Inflammatory macrophage treated with lipopolysaccharide for 1 hour (primary cell): ENCODE results near the gene DBNL.
"Not testable (repeated sequence)": the region's sequence is repeated elsewhere in the genome, so short reads cannot be mapped to it uniquely, and the experiment has no call there.

Source experiments
- DNase-seq, 2 donors: peaks; one replicate each; pipeline ENCODE4 v3.0.0-alpha.2; 2020 to 2022

Gene DBNL

DNA sequence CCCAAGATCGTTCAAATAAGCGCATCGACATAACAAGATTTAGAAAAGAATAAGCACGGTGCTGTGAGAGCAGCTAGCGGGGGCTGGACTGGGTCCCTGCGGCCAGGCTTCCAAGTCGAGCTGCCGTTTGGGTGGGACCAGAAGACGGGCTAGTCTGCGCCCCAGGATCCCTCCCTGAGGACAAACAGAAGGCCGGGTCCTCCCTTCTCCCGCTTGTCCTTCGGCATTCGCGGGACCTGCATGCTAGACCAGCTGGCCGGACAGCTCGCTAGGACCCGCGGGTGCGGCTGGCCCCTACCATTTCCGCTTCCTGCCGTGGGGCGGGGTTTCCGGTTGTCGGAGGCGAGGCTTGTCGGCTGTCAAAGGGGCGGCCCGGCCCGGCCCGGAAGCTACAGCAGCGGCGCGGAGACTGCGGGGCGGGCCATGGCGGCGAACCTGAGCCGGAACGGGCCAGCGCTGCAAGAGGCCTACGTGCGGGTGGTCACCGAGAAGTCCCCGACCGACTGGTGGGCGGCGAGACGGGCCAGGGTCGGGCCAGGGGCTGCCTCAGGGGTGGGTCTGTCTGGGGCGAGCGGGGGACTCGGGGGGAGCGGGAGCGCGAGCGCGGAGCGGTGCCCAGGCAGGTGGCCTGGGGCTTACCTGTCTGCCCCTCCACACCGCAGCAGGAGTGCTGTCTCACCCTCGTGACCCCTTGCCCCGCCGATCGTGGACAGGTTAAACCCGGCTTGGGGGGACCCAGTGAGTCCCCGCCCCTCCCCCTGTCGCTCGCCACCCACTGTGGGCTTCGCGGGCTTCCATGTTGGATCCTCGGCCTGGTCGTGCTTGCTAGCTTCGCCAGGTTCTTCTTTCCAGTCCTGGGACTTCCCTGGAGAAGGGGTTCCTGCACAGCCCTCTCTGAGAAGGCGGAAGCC, at the start of gene DBNL:
Gene DBNL (plus strand): TSS at position 388 of the 911 bp plus-strand sequence. CDS start 36 bp downstream, at position 424.
- DNase-seq, result peak; percentile 89 to 95

DNA sequence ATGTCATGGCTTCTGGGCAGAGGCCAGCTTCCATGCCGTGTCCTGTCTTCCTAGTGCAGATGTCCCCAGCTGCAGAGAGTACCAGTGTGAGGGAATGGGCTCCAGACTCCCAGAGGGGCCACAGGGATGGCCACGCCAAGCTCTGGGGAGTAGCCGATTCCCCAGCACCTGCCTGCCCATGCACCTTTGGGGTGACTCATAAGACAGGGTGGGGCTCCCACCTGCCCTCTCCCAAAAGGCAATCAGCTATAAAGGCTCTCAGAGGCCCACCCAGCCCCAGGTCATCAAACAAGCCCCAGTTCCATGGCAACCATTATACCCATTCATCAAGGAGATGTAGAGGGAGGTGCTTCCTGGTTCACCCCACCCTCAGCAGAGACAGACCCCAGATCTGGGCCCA, 47.0 kb upstream of the DBNL start, which contains the start of gene SPDYE1:
Gene SPDYE1 (plus strand): TSS at position 366 of the 400 bp plus-strand sequence. CDS start 2,053 bp downstream, outside the sequence.
- not testable (repeated sequence) for DNase-seq

DNA sequence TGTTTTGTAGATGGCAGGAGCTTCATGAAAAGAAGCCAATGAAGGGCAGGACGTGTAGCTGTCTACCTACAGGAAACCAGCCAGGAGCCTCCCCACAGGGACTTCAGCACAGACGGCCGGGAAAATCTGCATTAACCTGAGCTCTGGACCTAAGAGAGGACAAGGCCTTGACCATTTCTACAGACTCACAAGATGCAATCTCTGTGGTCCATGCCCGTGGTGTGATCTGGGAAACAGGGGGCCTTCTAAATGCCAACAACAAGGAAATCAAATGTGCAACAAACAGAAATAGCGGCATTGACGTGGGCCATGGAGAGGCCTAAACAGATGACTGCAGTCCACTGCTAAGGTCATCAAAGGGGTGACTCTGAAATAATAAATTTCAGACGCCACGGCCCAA, 32.4 kb upstream of the DBNL start:
- not testable (repeated sequence) for DNase-seq

DNA sequence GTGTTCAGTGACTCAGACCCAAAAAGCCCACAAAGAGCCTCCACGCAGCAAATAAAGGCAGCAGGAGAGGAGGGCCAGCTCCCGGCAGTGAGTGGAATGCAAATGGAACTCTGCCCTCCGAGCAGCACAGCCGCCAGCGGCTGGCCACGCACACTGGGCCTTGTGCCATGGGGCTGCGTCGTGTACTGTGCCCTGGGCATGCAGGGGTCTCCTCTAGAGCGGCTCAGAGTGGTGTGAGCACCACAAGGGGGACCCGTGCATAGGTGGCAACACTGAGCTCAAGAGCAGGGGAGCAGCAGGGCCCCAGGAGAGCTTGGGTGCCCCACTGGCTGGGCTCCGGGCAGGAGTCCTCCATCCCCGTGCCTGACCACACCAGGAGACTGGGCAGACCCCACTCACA, 29.4 kb upstream of the DBNL start:
- not testable (repeated sequence) for DNase-seq

DNA sequence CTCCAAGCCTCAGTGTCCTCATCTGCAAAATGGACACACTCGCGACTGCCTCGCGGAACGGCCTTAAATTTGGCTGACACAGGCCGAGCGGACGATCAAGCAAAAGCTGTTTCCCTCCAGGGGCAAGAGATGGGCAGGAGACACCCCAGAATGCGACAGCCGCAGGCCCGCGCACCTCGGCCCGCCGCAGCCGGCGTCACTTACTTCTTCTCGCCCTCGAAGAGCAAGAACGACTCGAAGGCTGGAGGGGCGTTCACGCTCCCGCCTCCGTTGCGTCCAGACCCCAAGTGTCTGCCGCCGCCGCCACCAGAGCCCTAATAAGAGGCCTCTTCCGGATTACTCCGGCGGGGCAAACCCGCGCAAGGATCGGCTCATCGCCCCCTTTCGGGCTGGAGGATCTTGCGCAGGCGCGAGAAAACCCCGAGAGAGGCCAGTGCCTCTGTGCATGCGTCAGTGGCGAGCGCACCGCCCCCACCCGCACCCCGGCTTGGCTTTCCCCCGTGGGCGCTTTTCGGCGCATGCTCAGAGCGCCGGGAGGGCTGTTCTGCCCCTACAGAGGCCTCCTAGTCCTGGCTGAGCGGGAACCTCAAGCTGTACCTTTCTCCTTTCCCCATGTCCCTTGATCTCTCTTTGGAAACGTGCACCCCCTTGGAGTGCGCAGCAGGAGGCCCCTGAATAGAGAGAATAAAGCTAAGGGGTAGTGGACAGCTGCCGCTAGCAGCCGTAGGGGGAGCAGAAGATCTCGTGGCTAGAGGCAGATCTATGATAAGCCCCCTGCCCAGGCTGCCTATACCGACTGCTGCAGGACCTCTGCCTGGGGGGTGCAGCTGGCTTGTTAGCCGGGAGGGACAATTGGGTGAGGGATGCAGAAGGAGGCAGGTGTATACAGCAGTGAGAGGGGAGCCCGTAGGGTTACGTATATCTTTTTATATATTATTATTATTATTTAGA, 25.4 kb upstream of the DBNL start:
- DNase-seq, result peak; percentile 95 to 99

DNA sequence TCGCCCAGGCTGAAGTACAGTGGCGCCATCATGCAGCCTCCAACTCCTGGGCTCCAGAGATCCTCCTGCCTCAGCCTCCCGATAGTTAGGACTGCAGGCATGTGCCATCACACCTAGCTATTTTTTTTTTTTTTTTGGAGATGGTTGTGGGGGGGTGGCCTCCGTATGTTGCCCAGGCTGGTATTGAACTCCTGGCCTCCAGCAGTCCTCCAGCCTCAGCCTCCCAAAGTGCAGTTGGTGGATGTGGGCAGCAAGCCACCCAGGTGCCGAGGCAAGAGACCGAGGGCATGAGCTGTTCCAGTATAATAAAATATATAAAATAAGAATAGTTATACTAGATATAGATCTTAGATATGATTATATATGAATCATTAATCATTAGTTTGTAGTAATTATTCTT, 24.7 kb upstream of the DBNL start:
- DNase-seq, result not testable (repeated sequence)

DNA sequence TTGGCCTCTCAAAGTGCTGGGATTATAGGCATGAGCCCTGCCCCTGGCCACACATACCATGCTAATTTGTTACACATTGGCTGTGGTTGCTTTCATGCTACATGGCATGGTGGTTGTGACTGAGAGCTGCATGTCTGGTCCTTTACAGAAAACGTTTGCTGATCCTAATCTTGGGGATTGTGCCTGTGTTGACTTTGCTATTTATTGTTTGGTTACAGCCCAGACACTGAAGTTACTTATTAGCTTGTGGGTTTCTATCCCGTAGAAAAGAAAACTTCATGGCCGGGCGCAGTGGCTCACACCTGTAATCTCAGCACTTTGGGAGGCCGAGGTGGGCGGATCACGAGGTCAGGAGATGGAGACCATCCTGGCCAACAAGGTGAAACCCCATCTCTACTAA, 22.4 kb upstream of the DBNL start:
- not testable (repeated sequence) for DNase-seq

DNA sequence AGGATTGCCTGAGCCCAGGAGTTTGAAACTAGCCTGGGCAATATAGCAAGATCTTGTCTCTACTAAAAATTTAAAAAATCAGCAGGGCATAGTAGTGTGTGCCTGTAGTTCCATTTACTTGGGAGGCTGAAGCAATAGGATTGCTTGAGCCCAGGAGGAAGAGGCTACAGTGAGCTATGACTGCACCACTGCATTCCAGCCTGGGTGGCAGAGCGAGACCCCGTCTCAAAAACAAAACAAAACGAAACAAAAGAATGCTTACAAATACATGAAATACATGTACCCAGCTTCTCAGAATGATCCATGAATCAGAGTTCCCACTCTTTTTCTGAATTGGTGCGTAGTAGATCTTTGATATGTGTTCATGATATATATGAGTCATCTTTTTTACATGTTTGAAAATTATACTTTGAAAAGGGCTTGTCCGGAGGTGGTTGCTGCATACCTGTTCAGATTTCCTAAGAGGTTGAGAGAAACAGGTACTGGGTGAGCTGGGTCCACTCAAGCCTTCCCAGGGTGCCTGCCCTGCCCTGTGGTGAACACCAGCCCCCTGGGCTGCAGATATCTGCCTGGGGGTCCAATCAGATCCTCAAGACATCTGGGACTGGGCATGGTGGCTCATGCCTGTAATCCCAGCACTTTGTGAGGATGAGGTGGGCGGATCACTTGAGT, 21.6 kb upstream of the DBNL start:
- DNase-seq, result not testable (repeated sequence)

DNA sequence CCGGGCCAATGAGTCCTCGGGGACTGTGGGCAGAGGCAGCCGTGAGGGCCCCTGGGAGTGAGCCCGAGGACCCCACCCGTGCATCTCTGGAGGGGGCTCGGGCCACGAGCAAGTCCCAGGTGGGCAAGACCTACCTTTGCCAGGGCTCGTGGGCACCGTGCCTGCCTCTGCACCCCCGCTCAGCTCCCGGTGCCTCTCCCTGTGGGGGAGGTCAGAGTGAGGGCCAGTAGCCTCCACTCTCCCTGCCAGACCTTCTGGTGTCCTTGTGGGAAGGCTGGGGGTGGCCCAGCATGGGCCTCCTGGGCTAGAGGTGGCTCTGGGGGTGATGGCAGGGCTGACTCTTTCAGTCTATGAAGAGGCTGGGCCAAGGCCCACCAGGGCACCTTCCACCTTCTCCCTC, 15.1 kb upstream of the DBNL start:
- DNase-seq, result not testable (repeated sequence)

DNA sequence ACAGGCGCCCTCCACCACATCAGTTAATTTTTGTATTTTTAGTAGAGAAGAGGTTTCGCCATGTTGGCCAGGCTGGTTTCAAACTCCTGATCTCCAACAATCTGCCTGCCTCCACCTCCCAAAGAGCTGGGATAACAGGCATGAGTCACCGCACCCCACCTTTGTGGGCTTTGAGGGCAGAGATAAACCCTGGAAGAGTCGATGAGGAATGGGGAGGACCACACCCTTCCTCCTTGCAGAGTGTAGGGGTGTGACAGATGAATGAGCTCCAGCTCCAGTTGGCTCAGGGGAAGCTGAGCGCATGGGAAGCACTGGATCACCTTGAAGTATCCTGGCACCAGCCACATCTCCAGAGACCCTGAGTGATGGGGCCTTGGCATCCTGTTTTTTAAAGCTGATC, 14.5 kb upstream of the DBNL start:
- DNase-seq, result not testable (repeated sequence)

DNA sequence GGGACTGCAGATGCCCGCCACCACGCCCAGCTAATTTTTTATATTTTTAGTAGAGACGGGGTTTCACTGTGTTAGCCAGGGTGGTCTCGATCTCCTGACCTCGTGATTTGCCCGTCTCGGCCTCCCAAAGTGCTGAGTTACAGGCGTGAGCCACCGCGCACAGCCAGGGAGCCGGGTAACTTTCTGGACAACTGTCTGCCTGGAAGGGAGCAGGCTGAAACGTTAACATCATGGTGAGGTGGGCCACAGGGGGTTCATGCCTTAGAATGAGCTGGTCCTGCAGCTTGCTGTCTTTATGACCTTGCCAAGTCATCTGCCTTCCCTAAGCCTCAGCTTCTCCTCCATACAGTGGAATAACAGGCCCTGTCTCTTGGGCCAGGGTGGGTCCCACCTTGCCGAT, 13.2 kb upstream of the DBNL start:
- not testable (repeated sequence) for DNase-seq

DNA sequence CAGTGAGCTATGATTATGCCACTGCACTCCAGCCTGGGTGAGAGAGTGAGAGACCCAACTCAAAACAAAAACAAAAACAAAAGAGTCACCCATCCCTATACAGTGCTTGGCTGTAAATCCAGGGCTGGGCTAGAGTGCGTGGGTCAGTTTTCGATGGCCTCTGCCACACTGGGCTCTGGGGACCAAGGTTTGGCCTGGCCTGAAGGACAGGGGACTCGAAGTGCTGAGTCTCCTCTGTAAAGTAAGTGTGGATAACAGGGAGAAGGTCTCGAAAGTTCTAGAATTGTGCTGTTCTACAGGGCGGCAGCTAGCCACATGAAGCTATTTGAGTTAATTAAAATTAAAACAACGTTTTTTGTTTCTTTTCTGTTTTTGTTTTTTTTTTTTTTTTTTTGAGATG, 12.5 kb upstream of the DBNL start:
- not testable (repeated sequence) for DNase-seq

DNA sequence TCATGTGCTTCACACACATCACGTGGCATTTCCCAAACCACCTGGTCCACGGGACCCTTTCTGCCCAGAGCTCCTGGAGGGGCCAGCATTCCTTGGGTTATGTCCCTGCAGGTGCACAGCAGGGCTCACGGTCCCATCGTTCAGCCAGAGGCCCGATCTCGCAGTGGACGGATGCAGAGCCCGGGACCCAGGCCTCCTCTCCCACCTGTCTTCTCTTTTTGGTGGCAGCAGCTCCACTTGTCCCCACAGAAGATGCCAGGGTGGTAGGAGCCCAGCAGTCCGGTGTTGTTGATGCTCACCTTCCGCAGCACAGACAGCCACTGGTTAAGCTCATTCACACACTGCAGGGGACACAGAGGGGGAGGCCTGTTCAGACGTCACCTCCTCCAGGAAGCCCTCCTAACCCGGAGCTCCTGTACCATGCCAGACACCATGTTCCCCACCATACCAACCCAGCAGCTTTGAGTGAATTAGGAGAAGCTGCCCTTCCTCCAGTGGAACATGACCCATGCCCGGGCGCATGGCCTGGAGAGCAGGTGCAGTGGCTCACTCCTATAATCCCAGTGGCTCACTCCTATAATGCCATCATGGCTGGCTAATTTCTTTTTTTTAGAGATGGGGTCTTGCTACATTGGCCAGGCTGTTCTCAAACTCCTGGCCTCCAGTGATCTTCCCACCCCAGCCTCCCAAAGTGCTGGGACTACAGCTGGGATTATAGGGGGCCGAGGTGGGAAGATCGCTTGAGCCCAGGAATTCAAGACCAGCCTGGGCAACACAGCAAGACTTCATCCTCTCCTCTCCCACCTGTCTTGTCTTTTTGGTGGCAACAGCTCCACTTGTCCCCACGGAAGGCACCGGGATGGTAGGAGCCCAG, 10.3 kb upstream of the DBNL start:
- DNase-seq, result not testable (repeated sequence)

DNA sequence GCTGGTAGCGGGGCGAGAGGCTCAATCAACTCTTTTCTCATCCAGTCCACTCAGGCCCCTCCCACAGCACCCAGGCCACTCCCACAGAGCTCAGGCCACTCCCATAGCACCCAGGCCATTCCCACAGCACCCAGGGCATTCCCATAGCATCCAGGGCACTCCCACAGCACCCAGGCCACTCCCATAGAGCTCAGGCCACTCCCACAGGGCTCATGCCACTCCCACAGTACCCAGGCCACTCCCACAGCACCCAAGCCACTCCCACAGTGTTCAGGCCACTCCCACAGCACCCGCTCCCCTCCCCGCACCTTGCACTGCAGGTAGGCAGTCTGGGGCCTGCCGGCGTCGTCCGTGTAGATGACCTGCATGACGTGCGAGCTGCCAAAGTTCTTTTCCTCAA, 8.1 kb upstream of the DBNL start:
- peak; percentile 55 to 78 for DNase-seq

DNA sequence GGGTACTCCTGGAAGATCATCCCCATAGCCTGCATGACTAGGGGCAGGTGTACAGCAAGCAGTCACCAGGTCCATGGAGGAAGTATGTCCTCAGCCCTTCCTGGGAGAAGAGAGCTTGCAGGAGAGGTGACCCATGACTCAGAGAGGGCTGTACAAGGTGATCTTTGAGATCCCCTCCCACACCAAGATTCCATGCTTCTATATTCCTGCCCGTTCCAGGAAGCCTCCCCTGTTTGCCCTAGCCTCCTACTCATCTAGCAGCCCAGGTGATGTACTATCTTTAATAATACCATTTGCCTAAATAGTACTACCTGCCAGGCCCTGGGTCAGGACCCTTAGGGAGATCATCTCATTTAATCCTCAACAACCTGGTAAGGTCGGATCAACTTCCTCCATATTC, 6.6 kb upstream of the DBNL start:
- DNase-seq, result not testable (repeated sequence)

DNA sequence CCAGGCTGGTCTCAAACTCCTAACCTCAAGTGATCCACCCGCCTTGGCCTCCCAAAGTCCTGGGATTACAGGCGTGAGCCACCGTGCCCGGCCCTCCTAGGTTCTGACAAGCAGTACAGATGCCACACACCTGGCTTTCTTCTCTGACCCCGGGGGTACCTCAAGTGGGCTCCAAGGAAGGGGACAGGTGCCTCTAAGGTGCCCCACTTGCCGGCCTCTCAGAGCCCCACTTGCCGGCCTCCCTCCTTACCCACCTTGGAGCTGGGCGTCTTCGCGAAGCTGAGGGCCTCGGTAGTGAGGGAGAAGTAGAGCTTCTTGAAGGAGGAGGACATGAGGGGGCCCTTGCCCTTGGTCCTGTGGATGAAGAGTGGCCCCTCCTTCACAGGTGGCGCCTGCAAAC, 5.9 kb upstream of the DBNL start:
- DNase-seq, result not testable (repeated sequence)

DNA sequence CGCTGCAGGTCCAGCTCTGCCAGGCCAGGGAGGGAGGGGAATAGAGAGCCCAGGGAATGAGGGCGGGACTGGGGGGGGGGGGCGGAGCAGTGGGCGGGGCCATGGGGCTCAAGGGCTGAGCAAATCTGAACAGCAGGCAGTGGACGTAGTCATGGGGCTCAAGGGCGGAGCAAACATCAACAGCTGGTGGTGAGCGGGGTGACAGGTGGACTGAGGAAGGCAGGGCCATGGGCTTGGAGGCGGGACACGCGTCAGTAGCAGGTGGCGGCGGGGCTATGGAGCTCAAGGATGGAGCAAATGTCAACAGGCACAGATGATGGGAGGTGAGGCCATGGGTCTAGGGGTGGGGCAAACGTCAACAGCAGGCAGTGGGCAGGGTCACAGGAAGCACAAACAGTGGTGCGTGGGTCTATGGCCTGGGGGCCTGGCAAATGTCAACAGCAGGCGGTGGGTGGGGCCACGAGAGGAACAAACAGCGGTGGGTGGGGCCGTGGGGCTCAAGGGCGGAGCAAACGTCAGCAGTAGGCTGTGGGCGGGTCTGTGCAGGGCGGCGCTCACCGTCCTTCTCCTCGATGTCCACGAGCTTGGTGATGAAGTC, 5.4 kb upstream of the DBNL start:
- DNase-seq, result peak; percentile 91 to 92

DNA sequence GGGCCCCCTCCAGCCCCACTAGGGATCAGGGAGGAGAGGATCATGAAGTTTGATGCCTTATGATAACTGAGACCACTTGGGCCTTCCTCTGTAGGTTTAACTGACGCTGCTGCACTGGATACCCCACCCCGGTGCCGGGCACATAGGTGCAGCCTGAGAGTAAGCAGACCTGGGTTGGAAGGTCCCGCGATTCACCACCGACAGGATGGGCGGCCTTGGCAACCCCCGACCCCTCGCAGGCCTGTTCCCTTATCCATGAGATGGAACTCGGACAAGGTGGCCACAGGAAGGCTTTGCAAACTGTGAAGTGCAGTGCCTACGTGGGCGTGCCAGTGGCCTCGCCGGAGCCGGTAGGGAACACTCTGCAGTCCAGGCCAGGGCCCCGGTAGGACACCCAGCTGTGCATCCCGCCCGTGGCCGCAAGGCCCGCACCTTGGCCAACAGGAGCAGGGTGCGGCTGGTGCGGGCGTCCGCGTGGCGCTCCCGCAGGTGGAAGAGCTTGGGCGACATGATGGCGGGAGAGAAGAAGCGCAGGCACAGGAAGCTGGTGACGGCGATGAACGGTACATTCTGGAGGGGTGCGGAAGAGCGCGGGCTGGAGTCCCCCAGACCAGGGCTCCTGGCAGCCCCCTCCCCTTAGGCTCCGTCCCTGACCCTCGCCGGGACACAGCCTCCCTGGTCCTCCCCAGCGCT, 4.6 kb upstream of the DBNL start:
- not testable (repeated sequence) for DNase-seq

DNA sequence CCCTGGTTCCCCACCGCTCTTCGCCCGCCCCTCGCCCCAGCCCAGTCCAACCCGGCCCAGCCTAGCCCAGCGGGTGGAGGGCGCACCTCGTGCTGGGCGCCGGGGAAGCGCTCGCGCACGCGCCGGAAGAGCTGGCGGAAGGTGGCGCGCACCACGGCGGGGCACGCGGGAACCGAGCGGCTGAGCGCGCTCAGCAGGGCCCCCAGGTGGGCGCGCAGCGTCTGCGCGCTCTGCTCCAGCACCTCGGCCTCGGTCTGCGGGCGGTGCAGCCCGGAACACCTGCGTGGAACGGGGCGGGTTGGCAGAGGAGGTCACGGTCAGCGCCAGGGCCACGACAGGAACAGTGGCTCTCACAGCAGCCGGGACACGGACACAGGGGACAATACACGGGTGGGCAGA, 4.0 kb upstream of the DBNL start:
- DNase-seq, result not testable (repeated sequence)

DNA sequence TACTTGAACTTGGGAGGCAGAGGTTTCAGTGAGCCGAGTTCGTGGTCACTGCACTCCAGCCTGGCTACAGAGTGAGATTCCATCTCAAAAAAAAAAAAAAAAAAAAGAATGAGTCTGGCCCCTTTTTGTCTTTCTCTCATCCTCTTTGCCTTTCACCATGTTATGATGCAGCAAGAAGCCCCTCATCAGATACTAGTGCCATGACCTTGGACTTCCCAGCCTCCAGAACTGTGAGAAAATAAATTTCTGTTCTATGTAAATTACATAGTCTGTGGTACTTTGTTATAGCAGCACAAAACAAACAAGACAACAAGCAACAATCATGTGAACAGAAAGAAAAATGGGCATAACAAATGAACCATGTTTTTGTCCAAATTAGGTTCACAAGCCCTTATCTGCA, 2.3 kb upstream of the DBNL start:
- DNase-seq, result no peak

DNA sequence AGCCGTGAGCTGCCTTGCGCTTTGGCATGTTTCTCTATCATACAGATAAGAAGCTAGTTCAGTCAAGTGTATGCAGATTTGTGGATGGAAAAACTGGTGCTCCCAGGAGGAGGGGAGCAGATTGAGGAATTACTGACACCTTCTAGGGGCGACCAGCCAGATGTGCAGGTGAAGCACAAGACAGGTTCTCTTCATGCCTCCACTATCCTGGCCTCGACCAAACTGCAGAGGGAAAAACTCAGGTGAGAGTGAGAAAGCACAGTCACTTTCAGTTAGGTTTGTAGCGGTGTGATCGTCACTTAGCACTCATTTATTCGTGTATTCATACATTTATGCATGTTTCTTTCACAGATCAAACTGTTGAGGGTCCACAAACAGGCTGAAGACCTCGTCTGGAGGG, 600 bp upstream of the DBNL start:
- no peak for DNase-seq
